MM.1S (cell line): ENCODE data around the gene SUPT3H.

Source experiments
- DNase-seq: peaks from one replicate; pipeline ENCODE4 v3.0.0-alpha.2; 2015
- H2AFZ ChIP-seq: fragments of 300-600 bp; sonication (generic); 2 replicates; pipeline ENCODE4 v1.6.0; 2016; ENCODE audit warnings: antibody characterized with exemption, low read length
- H3F3A ChIP-seq: fragments of 300-600 bp; sonication (generic); 2 replicates; pipeline ENCODE4 v1.6.1; 2016; ENCODE audit warnings: mild to moderate bottlenecking, antibody characterized with exemption, low read length, moderate library complexity, mixed read lengths; ENCODE audit not compliant: insufficient read depth
- H3K27ac ChIP-seq: fragments of 300-600 bp; sonication (generic); 2 replicates; pipeline ENCODE4 v1.5.1; 2016; ENCODE audit warnings: mild to moderate bottlenecking, low read length
- H3K27me3 ChIP-seq: fragments of 300-600 bp; sonication (generic); replicated peaks from 2 replicates; pipeline ENCODE4 v1.6.0; 2016; ENCODE audit warnings: low read length; ENCODE audit not compliant: insufficient read depth
- H3K36me3 ChIP-seq: fragments of 300-600 bp; sonication (generic); replicated peaks from 2 replicates; pipeline ENCODE4 v1.6.1; 2016; ENCODE audit warnings: mild to moderate bottlenecking, low read length, mixed read lengths; ENCODE audit not compliant: insufficient read depth
- H3K4me1 ChIP-seq: fragments of 300-600 bp; sonication (generic); 2 replicates; pipeline ENCODE4 v1.6.1; 2016; ENCODE audit warnings: low read length, mixed read lengths
- H3K4me2 ChIP-seq: fragments of 300-600 bp; sonication (generic); 2 replicates; pipeline ENCODE4 v1.6.0; 2016; ENCODE audit warnings: low read depth, low read length
- H3K4me3 ChIP-seq: fragments of 300-600 bp; sonication (generic); 2 replicates; pipeline ENCODE4 v1.5.1; 2016; ENCODE audit warnings: low read length, mixed read lengths
- H3K79me2 ChIP-seq: fragments of 300-600 bp; sonication (generic); 2 replicates; pipeline ENCODE4 v1.6.1; 2016; ENCODE audit warnings: mixed run types, low read length, mixed read lengths
- H3K9ac ChIP-seq: fragments of 300-600 bp; sonication (generic); 2 replicates; pipeline ENCODE4 v1.6.1; 2016; ENCODE audit warnings: low read length, mixed read lengths
- H3K9me2 ChIP-seq: fragments of 300-600 bp; sonication (generic); replicated peaks from 2 replicates; pipeline ENCODE4 v1.6.1; 2016; ENCODE audit warnings: mild to moderate bottlenecking, low read length, mixed read lengths; ENCODE audit not compliant: insufficient read depth
- H3K9me3 ChIP-seq: fragments of 300-600 bp; sonication (generic); replicated peaks from 2 replicates; pipeline ENCODE4 v1.6.1; 2016; ENCODE audit warnings: mild to moderate bottlenecking, low read length, mixed read lengths; ENCODE audit not compliant: insufficient read depth
- H4K20me1 ChIP-seq: fragments of 300-600 bp; sonication (generic); 2 replicates; pipeline ENCODE4 v1.6.1; 2016; ENCODE audit warnings: mild to moderate bottlenecking, low read length, moderate library complexity, mixed read lengths; ENCODE audit not compliant: insufficient read depth
- EZH2 ChIP-seq: fragments of 300-600 bp; sonication (generic); optimal IDR thresholded peaks from 2 replicates; pipeline ENCODE3; 2017; ENCODE audit warnings: low read depth, mild to moderate bottlenecking, antibody characterized with exemption, low read length, mixed read lengths
- EZH2phosphoT487 ChIP-seq: fragments of 300-600 bp; sonication (generic); IDR thresholded peaks from 2 replicates; pipeline ENCODE4 v1.6.1; 2018; ENCODE audit warnings: antibody characterized with exemption, low read length
- TF ChIP-seq, protein P1 (sequence below): fragments of 300-600 bp; sonication (generic); IDR thresholded peaks from 2 replicates; pipeline ENCODE4 v1.5.1; 2016; ENCODE audit warnings: antibody characterized with exemption, low read length, mixed read lengths

The SUPT3H gene

DNA sequence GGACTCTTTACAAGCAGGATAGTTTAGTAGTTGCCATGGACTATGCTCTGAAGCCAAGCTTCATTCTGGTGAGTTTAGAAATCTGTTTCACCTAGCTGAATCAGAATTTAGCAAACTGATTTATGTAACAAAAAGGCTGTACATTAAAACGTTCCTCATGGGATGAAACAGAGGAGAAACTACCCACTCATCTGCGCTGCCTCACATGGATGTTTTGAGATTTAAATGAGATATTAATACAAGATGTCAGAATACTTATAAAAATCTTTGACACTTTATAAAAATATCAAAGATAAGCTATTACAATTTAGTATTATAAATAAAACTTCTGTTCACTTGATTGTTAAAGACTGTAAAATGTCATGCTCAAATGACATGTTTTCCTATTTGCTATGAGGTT, 32.8 kb downstream of the SUPT3H start:
- Histone ChIP-seq H3K4me2 (no peak overlapping the region), H3K9me3 (no peaks in the 10 kb centered on the region)
- no peak for TF ChIP-seq EZH2
- no peak for TF ChIP-seq EZH2phosphoT487
- TF ChIP-seq, protein P1, sequence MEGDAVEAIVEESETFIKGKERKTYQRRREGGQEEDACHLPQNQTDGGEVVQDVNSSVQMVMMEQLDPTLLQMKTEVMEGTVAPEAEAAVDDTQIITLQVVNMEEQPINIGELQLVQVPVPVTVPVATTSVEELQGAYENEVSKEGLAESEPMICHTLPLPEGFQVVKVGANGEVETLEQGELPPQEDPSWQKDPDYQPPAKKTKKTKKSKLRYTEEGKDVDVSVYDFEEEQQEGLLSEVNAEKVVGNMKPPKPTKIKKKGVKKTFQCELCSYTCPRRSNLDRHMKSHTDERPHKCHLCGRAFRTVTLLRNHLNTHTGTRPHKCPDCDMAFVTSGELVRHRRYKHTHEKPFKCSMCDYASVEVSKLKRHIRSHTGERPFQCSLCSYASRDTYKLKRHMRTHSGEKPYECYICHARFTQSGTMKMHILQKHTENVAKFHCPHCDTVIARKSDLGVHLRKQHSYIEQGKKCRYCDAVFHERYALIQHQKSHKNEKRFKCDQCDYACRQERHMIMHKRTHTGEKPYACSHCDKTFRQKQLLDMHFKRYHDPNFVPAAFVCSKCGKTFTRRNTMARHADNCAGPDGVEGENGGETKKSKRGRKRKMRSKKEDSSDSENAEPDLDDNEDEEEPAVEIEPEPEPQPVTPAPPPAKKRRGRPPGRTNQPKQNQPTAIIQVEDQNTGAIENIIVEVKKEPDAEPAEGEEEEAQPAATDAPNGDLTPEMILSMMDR: no peak

DNA sequence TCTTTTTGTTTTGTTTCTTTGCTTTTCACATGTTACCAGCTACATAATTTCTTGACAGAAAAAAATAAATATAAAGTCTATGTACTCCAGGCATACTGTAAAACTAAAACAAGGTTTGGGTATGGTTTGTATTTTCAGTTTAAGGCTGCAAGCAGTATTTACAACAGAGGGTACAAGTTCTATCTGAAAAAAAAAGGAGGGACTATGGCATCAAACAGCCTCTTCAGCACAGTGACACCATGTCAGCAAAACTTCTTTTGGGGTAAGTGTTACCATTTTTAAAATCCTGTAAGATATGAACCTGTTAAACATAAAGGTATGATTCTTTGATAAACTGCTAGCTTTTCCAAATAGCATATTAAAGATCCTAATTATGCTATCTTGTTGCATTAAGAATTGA, 49.2 kb downstream of the SUPT3H start:
- H3K9ac ChIP-seq: no peak overlapping the region
- DNase-seq: no peak
- H3K4me1 ChIP-seq: no peaks in the 10 kb centered on the region
- no peaks in the 10 kb centered on the region for H3K79me2 ChIP-seq
- no peak overlapping the region for H3K27ac ChIP-seq
- no peaks in the 10 kb centered on the region for H4K20me1 ChIP-seq
- H3K36me3 ChIP-seq: no peaks in the 10 kb centered on the region
- H3K9me3 ChIP-seq: no peaks in the 10 kb centered on the region
- H3K9me2 ChIP-seq: no peaks in the 10 kb centered on the region
- no peak overlapping the region for H3K4me2 ChIP-seq
- H3K27me3 ChIP-seq: no peaks in the 10 kb centered on the region
- H2AFZ ChIP-seq: no peak overlapping the region
- H3K4me3 ChIP-seq: no peak overlapping the region
- H3F3A ChIP-seq: no peaks in the 10 kb centered on the region
- TF ChIP-seq, protein P1: no peak
- TF ChIP-seq EZH2: no peak
- TF ChIP-seq EZH2phosphoT487: no peak

More for the DNA sequence above, 32.8 kb downstream of the SUPT3H start:
- H3F3A ChIP-seq: no peaks in the 10 kb centered on the region
- no peak overlapping the region for H2AFZ ChIP-seq
- DNase-seq: no peak
- H3K9me2 ChIP-seq: no peaks in the 10 kb centered on the region
- H3K27ac ChIP-seq: no peak overlapping the region
- H3K4me3 ChIP-seq: no peak overlapping the region
- no peaks in the 10 kb centered on the region for H3K4me1 ChIP-seq
- H4K20me1 ChIP-seq: no peaks in the 10 kb centered on the region
- H3K27me3 ChIP-seq: no peaks in the 10 kb centered on the region
- H3K9ac ChIP-seq: no peak overlapping the region
- no peaks in the 10 kb centered on the region for H3K79me2 ChIP-seq
- no peaks in the 10 kb centered on the region for H3K36me3 ChIP-seq

DNA sequence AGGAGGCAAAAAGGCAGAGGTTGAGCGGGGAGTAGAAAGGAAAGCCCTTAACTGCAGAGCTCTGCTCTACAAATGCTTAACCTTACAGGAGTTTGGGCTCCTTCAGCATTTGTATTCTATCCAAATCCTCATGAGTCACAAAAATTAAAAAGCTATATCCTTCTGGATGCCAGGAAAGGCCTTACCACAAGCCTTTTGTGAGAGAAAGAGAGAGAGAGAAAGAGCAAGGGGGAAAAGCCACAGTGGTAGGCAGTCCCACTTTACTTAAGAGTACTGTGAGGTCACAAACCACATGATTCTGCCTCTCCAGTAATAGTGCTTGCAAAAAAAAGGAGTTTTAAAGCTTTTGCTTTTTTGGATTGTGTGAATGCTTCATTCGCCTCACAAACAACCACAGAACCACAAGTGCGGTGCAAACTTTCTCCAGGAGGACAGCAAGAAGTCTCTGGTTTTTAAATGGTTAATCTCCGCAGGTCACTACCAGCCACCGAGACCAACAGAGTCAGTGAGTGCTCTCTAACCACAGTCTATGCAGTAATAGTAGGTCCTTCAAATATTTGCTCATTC, 49.7 kb downstream of the SUPT3H start, which contains the start of gene RUNX2:
Gene RUNX2 (plus strand): TSS at position 375 of the 567 bp plus-strand sequence. CDS start 397 bp downstream, outside the sequence.
- no peaks in the 10 kb centered on the region for H3K9me2 ChIP-seq
- DNase-seq: no peak
- H3K9me3 ChIP-seq: no peaks in the 10 kb centered on the region
- H2AFZ ChIP-seq: no peak within 1 kb of the TSS
- H4K20me1 ChIP-seq: no peaks in the 10 kb centered on the region
- H3K4me1 ChIP-seq: no peaks in the 10 kb centered on the region
- H3F3A ChIP-seq: no peaks in the 10 kb centered on the region
- H3K4me2 ChIP-seq: no peak within 1 kb of the TSS
- H3K9ac ChIP-seq: no peak within 1 kb of the TSS
- no peaks in the 10 kb centered on the region for H3K36me3 ChIP-seq
- TF ChIP-seq EZH2 (no peak), EZH2phosphoT487 (no peak)
- TF ChIP-seq, protein P1: no peak
- no peaks in the 10 kb centered on the region for H3K79me2 ChIP-seq
- no peak within 1 kb of the TSS for H3K27ac ChIP-seq
- H3K27me3 ChIP-seq: no peaks in the 10 kb centered on the region
- no peak within 1 kb of the TSS for H3K4me3 ChIP-seq
